GM20000 (cell line): ENCODE data around the gene NXNL1.
A peak's percentile ranks its signal among the peaks of the same experiment; 100 is the strongest.

Experiments
- DNase-seq: peaks from one replicate; pipeline ENCODE4 v3.0.0; 2012; ENCODE audit warnings: low spot score
- CTCF ChIP-seq: IDR thresholded peaks from 2 replicates; pipeline ENCODE4 v1.5.1; 2012; ENCODE audit warnings: mild to moderate bottlenecking, control low read depth; ENCODE audit errors: extremely low read depth, missing control alignments

Gene NXNL1

GRCh38 chr19:17420475-17420924 lies 40.2 kb downstream of the NXNL1 start:
- peak; percentile 21 for TF ChIP-seq CTCF
- peak; percentile 38 for DNase-seq

GRCh38 chr19:17419621-17420474 lies 40.9 kb downstream of the NXNL1 start, which contains the start of gene MVB12A:
TSS of gene MVB12A (plus strand) at chr19:17420047. CDS start at chr19:17420136, 89 bp downstream.
- peak; percentile 98 for DNase-seq
- TF ChIP-seq CTCF: no peak

- no peak for DNase-seq
- TF ChIP-seq CTCF: no peak
These were observed 41.5 kb downstream of the NXNL1 start for GRCh38 chr19:17419154-17419620.

GRCh38 chr19:17418710-17419109 lies 42.0 kb downstream of the NXNL1 start:
- DNase-seq: no peak
- no peak for TF ChIP-seq CTCF

- DNase-seq: no peak
- no peak for TF ChIP-seq CTCF
These were observed 45.6 kb downstream of the NXNL1 start for GRCh38 chr19:17415121-17415520.

- TF ChIP-seq CTCF: no peak
- DNase-seq: no peak
These were observed 46.6 kb downstream of the NXNL1 start for GRCh38 chr19:17414097-17414496.

- no peak for TF ChIP-seq CTCF
- no peak for DNase-seq
These were observed 48.9 kb downstream of the NXNL1 start for GRCh38 chr19:17411801-17412200.
